Adrenal gland (tissue), 5 donors: Measurements from ENCODE around the gene ADAMTS17.

ENCODE experiments used
- POLR2A ChIP-seq, 2 donors: fragments of 450-650 bp; IDR thresholded peaks; one replicate each; pipeline ENCODE4 v1.6.1; 2017; ENCODE audit warnings: antibody characterized with exemption in 2 of 2, mild to moderate bottlenecking in 2 of 2, moderate library complexity in 1 of 2
- TF ChIP-seq, protein P1 (sequence below), 6 experiments: fragments of 450-650 bp in 4 of 6; fragments of 200-600 bp in 2 of 6; sonication (generic) in 1 of 6; IDR thresholded peaks; 1 replicate in 5 of 6; 2 replicates in 1 of 6; pipeline versions ENCODE4 v1.5.1 to v1.8.0; 2016 to 2021; ENCODE audit warnings: antibody characterized with exemption in 6 of 6, mild to moderate bottlenecking in 2 of 6, moderate library complexity in 1 of 6
- donor health status: DM: no; HTN: no; CAD: no.

DNA sequence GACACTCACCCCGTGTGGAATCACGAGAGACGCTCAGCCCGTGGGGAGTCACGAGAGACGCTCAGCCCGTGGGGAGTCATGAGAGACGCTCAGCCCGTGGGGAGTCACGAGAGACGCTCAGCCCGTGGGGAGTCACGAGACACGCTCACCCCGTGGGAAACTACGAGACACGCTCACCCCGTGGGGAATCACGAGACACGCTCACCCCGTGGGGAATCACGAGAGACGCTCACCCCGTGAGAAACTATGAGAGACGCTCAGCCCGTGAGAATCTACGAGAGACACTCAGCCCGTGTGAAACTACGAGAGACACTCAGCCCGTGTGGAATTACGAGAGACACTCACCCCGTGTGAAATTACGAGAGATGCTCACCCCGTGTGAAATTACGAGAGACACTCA is 49.8 kb downstream of the ADAMTS17 start:
- TF ChIP-seq POLR2A (IDR thresholded peaks at IDR 0.05): no peak
- TF ChIP-seq, protein P1, sequence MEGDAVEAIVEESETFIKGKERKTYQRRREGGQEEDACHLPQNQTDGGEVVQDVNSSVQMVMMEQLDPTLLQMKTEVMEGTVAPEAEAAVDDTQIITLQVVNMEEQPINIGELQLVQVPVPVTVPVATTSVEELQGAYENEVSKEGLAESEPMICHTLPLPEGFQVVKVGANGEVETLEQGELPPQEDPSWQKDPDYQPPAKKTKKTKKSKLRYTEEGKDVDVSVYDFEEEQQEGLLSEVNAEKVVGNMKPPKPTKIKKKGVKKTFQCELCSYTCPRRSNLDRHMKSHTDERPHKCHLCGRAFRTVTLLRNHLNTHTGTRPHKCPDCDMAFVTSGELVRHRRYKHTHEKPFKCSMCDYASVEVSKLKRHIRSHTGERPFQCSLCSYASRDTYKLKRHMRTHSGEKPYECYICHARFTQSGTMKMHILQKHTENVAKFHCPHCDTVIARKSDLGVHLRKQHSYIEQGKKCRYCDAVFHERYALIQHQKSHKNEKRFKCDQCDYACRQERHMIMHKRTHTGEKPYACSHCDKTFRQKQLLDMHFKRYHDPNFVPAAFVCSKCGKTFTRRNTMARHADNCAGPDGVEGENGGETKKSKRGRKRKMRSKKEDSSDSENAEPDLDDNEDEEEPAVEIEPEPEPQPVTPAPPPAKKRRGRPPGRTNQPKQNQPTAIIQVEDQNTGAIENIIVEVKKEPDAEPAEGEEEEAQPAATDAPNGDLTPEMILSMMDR (IDR thresholded peaks at IDR 0.05): no peak
